OCI-M1 (cell line): Measurements from ENCODE around the gene ONECUT1.

Experiments used
- DNase-seq: peaks from one replicate; lab custom pipeline; 2025; lab: John Stamatoyannopoulos, UW

ONECUT1 gene

DNA sequence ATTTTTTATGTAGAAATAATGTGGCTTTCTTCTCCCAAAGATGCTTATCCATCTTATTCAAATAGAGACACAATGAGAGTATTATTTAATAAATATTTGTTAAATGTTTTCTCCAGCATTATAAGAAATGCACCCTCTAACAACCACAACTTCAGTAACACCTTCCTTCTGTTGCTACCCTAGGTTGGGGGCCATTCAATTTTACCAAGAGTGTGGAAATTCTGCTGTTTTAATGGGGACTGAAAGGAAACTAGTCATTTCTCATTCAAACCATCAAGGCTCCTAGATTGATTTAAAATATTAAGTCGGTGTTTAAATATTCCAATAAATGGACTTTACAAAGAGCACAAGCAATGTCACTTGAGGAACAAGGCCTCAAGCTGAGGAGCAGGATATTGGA, 7.6 kb downstream of the ONECUT1 start:
- no peak for DNase-seq

DNA sequence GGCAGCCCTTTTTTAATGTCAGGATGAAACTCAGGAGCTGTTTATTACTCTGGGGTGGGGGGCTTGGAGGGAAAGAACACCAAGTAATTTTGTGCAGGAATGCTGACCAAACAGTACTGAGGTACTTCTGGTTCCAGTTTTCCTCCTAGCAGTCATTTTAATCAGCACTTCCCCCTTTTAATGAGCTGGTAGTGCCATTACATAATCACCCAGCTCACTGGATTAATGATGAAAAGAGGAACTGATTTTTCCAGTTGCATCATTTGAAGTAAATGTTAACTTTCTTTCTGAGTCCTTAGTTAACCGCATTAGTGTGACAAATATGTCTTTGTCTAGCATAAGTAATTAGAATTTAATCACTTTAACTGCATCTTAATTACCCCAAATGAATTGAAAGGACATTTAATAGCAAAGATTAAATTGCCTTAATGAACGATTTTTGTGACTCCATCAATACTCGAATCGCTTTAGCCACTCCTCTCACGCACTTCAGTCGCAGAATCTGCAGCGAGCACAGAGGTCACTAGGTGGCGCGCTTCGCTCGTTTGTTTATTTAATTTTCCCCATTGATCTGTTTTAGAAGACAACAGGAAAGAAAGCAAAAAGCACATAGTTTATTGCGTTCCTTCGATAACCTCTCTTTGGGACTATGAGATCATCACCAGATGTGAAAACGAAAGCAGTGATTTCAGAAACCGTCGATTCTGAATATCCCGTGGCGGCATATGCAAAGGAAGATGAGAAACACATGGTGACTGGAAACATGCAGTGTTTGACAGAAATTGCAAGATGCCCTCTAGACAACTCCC, 9.8 kb downstream of the ONECUT1 start:
- peak; percentile 86 for DNase-seq

DNA sequence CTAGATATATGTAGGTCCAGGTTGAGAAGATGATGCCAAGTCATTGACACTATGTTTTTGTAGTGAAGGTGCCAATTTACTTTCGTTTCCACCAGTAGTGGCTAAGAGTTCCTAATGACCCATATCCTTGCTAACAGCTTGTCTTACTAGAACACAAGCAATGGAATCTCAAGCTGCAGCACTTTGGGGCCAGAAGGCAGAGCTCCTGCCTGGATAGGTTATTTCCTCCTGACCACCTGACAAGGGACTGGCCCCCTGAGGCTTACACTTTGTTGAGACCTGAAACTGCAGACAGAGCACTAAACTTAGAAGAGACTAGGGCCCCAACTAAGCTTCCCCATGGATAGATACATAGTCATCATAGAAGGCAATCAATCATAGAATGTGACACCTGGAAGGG, 11.7 kb downstream of the ONECUT1 start:
- DNase-seq = peak; percentile 1

DNA sequence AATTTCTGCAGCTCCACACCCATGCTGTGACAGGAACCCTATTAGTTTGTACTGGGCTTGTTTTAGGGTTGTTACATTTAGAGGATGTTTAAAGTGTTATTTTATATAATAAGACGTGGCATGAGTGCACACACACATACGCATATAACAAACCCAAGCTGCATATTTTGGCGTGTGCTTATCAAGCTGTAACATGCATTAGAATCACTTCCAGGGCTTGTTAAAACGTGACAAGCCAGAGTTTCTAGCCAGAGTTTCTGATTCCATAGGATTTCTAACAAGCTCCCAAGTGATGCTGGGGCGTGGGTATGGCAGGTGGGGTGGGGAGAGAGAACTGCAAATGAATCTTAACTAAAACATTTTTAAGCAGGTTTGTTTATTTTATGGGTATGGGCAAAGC, 17.4 kb downstream of the ONECUT1 start:
- no peak for DNase-seq

DNA sequence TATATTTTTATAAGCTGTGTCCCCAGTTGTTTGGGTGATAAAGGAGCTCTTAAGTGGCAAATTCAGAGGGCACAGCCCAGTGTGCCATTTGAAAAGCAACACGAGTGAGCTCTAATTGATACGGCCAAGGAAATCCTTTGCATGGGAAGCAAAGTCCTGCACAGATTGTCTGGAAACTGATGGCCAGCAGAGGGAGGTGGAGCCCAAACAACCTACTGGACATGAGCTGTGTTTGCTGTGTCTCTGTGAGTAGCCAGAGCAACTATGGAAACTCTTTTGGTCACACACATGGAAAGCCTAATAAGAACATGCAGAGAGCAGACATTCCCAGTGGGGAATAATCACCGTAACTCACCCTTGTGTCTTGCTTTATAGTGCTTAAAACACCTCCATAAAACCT, 24.4 kb downstream of the ONECUT1 start:
- DNase-seq = peak; percentile 1

DNA sequence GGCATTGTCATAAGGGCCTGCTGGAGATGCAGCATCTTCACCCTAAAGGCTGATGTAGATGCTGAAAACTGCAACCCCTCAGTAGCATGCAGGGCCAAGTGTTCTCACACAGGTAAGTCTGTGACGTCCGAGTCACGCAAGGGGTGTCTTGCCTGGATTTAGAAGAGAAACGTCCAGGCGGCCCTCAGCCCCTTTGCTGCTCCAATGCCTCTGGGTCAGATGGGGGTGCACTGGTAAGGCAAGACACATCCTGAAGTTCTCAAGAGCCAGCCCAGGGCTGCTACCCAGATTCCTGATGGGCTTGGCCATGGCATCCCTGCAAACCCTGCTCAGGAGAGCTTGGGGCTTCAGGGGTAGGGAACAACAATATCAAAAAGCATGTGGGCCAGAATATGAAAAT, 25.4 kb downstream of the ONECUT1 start:
- no peak for DNase-seq

DNA sequence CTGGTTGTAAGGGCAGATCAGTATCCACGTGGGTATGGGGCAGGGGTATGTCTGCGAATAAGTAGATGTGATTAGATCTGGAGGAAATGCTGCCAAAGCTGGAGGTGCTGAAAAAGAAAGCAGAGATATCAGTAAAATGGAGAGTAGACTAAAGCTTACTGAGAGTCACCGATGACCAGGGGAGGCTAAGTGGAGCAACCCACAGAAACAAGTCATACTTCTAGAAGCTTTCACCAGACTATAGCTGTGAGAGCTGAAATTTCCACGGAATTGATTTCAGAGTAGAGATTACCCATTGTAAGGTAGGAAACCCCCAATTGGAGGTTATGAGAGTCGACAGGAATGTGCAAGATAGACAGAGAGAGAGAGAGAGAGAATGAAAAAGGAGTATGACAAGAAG, 27.5 kb downstream of the ONECUT1 start:
- no peak for DNase-seq

DNA sequence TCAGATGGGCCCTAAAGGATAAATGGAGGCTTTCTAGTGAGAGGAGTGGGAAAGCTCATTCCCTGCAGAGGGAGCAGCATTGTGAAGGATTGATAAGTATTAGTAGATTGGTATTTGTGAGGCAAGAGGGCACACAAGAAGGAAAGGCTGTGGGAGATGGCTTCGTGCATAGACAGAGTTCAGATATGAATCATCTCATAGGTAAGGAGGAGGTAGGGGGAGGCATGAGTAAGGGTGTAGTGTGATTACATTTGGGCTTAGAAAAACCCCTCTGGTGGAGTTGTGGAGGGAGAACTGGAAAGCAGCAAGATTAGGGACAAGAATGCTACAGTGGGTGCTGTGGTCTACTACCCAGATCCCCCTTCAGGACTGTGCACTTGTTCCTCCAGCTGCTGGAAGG, 29.6 kb downstream of the ONECUT1 start:
- DNase-seq = no peak

DNA sequence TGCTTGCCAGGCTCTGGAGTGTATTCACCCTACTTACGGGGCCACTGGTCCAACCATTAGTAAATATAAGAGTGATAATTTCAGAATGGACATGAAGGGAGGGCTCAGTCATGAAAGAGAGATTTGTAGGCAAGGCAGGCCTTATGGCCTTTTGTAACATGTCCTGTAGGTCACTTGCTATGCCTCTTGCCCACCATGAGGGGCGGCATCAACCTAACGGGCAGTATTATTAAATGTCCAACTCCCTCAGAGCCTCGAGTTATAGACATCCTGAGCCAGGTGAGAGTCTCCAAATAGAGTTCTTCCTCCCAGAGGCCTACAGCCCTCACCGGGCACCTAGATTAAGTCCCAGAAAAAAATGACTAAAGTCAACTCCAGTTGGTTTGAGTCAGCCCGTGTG, 30.2 kb downstream of the ONECUT1 start:
- DNase-seq = no peak

DNA sequence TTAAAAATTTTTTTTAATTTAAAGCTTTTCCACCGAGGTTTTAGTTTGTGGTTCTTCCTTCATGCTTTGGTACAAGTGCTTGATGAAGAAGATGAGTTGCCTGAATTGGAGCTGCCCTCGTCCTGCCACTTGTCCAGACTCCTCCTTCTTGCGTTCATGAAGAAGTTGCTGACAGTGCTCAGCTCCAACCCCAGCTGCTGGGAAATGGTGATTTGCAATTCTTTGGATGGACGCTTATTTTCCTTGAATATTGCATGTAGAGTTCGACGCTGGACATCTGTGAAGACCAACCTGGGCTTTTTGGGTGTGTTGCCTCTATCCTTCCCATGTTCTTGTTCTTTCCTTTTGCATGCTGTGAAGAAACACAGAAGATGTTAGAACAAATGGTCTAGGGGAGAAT, 32.6 kb downstream of the ONECUT1 start:
- DNase-seq = no peak

DNA sequence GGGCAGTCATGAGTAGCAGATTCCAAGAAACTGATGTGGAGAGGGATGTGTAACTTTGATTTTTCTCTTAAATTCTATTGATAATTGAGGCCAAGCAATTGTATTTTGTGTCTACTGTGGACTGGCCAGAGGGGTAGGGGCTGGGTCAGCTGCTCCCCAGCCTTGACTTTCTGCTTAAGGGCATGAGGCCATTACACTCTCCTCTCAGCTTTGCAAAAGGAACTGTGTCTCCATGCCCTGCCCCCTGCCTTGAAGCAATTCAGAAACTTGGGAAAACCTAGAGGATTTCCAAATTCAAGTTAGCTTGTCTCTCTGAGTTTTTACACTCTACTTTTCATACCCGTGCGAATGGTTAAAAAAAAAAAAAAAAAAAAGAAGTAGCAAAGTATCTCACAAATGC, 38.6 kb downstream of the ONECUT1 start:
- no peak for DNase-seq

DNA sequence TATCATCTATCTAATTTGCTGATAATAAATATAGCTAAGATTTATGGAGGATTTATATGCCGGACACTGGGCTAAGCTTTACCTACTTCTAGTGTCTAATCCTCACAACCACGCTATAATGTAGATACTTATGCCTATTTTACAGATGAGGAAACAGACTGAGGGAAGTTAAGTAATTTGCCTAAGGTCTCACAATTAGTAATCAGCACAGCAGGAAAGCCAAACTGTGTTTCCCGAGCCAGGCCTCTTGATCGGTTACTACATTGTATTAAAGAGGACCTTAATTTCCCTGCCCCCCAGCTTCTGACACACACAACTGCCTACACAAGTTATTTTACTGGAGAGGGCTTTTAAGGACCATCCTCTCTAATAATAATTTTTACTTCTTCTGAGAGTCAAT, 40.9 kb downstream of the ONECUT1 start:
- no peak for DNase-seq

DNA sequence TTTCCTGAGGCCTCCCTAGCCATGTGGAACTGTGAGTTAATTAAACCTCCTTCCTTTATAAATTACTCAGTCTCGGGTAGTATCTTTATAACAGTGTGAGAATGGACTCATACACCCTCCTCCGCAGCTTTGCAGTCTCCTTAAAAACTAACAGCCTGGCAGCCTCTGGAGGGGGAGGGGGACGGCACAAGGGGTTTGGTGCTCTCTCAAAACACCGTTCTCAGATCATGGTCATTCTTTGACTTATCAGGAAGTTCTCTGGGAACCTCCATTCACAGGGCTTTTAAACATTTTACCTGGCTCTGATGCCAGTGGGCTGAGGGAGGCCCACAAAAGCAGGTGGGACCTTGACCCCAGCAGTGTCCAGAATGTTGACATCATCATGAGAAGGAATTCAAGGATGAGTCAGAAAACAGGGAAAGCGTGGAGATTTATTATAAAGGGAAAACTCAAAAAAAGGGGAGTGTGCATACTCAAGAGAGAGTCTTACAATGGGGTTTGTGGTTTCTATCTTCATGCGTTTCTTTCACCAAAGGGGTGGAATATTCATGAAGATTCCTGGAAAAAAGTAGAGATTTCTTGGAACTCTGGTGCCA, 43.9 kb downstream of the ONECUT1 start:
- no peak for DNase-seq

DNA sequence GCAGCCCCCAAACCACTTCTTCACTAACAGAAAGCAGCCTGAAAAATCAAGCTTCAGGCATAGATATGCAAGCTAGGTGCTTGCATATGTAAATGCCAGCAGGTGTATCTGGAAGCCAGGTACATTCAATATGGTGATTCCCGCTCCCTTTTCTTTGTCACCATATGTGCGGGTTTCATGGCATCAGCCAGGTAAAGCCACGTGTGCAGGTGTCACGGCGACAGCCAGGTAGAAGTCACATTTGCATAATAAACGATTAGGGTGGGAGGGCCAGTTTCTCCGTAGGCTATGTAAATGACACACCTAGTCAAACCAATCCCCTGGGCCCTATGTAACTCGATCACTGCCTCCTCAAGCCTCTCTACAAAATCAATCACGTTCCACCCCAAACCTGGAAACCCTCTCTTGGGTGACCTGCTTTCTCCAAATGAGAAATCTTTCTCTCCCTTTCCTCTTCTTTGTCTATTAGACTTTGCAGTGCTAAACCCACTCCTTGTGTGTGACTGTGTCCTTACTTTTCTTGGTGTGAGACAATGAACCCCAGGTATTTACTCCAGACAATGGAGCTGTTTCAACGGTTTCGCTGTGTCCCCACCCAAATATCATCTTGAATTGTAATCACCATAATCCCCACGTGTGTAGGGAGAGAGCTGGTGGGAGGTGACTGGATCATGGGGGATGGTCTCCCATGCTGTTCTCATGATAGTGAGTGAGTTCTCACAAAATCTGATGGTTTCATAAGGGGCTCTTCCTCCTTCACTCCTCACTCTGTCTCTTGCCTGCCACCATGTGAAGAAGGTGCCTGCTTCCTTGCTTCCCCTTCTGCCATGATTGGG, 44.6 kb downstream of the ONECUT1 start:
- no peak for DNase-seq

DNA sequence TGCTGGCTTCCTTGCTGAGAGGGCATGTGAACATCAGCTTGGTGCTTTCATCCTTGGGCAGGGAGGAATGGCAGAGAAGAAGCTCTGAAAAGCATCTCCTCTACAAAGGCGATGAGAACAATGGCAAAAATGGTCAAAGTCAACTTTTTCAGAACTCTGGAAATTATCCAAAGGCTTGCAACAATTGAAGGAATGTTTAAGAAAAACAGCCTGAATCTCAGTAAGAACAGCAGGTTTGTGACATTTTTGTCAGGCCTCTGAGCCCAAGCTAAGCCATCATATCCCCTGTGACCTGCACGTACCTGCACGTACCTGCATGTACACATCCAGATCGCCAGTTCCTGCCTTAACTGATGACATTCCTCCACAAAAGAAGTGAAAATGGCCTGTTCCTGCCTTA, 51.8 kb downstream of the ONECUT1 start:
- DNase-seq = no peak

DNA sequence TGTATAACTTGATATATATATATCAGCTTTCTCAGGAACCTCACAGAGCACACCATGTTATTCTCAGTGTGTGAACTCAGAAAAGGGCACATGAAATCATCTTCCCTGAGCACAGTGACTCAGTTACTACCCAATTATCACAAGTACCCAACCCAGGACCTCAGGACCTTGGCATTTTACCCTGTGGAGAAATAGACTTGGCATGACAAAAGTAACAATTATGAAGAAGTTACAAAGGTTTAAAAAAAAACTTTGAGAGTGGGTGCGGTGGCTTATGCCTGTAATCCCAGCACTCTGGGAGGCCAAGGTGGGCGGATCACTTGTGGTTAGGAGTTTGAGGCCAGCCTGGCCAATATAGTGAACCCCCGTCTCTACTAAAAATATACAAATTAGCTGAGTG, 52.4 kb downstream of the ONECUT1 start:
- no peak for DNase-seq

DNA sequence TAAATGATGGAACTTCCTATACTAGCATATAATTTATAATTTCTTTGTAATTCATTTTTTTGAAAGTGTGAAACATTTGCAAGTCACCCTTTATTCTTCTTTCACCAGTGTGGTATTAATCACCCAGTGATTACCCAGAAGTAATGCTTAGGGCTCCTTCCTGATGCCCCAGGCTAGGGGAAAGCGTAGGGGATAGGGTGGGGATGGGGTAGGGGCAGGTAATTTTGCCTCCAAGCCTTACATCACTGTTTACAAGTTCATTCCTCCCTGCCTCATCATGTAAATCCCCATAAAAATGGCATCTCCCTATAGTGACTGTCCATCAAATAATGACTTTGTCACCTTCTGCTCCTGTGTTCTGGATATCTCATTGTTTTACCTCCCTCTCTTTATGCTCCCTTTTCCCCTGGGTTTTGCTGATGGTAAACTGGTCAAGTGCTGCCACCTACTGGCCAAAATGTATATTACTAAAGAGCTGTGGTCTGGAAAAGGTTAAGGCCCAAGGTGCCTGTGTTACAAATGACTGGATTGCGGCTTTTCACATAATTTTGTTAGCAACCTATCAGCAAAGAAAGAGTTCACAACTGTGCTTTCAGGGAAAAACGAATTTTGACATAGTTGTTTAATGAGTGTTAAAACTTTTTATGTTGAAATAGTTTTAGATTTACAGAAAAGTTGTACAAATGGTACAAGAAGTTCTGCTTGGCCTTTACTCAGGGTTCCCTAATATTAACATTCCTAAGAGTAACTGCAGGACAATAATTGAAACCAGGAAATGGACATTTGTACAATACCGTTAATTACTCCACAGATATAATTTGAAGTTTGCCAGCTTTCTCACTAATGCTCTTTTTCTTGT, 54.7 kb downstream of the ONECUT1 start:
- peak; percentile 86 for DNase-seq

DNA sequence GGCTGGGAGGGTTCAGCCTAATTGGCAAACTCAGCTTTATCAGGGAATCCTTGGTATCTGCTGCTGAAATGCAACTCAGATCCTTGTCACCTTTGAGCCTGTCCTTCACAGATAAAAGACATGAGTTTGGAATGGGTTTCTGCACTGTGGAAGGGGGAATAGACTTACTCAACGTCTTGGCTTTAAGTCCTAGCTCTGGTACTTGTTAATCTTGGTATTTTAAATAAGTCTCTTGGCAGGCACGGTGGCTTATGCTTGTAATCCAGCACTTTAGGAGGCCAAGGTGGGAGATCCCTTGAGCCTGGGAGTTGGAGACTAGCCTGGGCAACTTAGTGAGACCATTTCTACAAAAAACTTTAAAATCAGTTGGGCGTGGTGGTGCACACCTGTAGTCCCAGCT, 55.8 kb downstream of the ONECUT1 start:
- DNase-seq = no peak

DNA sequence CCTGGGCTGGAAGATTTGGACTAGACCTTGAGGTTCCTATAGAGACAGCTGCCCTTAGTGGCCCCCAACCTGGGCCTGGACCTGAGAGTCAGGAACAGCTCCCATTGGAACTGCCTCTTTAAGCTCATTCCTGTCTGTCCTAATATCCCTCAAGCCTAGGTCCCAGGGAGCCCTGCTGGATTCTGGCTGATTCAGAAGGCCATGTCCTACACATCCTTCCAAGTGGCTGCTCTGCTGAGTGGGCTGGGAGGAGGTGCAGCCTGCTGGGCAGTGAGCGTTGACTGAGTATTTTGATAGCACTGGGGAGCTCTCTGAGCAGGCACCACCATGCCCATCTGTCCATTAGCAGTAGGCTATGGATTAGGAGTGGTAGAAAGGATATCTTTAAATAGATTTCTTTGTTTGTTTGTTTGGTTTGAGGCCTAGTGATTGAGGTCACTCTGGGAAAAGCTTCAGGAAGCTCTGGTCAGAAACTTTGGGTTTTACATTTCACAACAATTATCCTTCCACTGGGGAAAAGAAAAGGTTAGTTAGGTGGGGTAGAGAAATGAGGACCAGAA, 56.4 kb downstream of the ONECUT1 start:
- DNase-seq = no peak

DNA sequence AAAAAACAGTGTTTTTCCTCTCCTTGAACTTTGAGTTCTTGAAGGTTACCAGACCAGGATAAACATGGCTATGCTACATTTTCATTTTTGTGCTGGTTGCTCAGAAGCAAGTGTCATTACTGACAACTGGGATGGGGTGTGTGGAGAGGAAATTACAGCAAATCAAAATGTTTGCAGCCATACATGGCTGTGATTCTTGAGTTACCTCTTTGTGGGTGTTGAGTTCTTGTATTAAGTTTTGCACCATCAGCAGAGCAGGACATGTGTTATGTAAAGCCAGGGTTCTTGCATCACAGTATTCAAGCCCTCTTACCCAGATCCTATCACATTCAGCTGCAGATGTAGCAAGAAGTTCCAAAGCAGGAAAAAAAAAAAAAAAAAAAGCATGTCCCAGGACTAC, 57.0 kb downstream of the ONECUT1 start:
- DNase-seq = peak; percentile 46

DNA sequence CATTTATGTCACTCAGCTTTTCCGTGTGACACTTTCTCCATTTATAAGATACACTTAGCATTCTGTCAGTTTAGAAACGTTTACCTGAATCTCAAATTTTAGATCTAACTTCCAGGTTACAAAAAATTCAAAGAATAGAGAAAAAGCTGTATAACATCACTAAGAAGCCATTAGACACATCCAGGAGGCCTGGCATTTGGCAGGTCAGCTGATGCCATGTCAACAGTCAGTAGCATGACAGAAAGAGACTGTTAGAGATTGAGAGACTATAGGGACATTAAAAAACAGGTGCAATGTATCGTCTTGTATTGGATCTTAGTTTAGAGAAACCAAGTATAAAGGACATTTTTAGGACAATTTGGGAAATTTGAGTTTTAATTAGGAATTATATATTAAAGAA, 57.6 kb downstream of the ONECUT1 start:
- DNase-seq = no peak
